Measurements from ENCODE around the gene ATG9A.

ATG9A gene

GRCh38 chr2:219199470-219200211, 29.8 kb downstream of the ATG9A start:
- no peak overlapping the region for H3K27ac ChIP-seq
- TF ChIP-seq ZFX (IDR thresholded peaks at IDR 0.05; ENCODE audit: borderline replicate concordance), result no peak
- no peak for TF ChIP-seq CTCF (IDR thresholded peaks at IDR 0.05)

GRCh38 chr2:219198974-219199373, 30.5 kb downstream of the ATG9A start:
- no peak overlapping the region for H3K27ac ChIP-seq
- TF ChIP-seq CTCF (IDR thresholded peaks at IDR 0.05) (no peak), ZFX (IDR thresholded peaks at IDR 0.05; ENCODE audit: borderline replicate concordance) (no peak)

- no peak overlapping the region for H3K27ac ChIP-seq
- no peak for TF ChIP-seq ZFX (IDR thresholded peaks at IDR 0.05; ENCODE audit: borderline replicate concordance)
- no peak for TF ChIP-seq CTCF (IDR thresholded peaks at IDR 0.05)
Observed at GRCh38 chr2:219197388-219197787, 32.0 kb downstream of the ATG9A start.

- TF ChIP-seq ZFX (IDR thresholded peaks at IDR 0.05; ENCODE audit: borderline replicate concordance) (no peak), CTCF (IDR thresholded peaks at IDR 0.05) (no peak)
- no peak overlapping the region for H3K27ac ChIP-seq
Observed at GRCh38 chr2:219186754-219187456, 42.5 kb downstream of the ATG9A start.

- H3K27ac ChIP-seq, result no peak overlapping the region
- TF ChIP-seq ZFX (IDR thresholded peaks at IDR 0.05; ENCODE audit: borderline replicate concordance) (no peak), CTCF (IDR thresholded peaks at IDR 0.05) (no peak)
Observed at GRCh38 chr2:219184121-219184520, 45.3 kb downstream of the ATG9A start.

GRCh38 chr2:219183151-219183772, 46.2 kb downstream of the ATG9A start:
- TF ChIP-seq ZFX (IDR thresholded peaks at IDR 0.05; ENCODE audit: borderline replicate concordance) (no peak), CTCF (IDR thresholded peaks at IDR 0.05) (no peak)
- H3K27ac ChIP-seq, result no peak overlapping the region

Measured in 22Rv1 (cell line).